Lower leg skin (tissue), 4 donors: ENCODE results near the gene UBASH3A. TPM values are rescaled to one million over a fixed set of nuclear protein-coding genes. Genes with fewer than 3 reads are reported as not detected.

Source experiments
- DNase-seq, 2 donors: peaks; one replicate each; pipeline ENCODE4 v3.0.0-alpha.2; 2019; ENCODE audit warnings: low spot score in 2 of 2
- H3K4me3 ChIP-seq: fragments of 200-600 bp; sonication (generic); 2 replicates; pipeline ENCODE4 v1.5.1; 2017; ENCODE audit warnings: mild to moderate bottlenecking, low read depth; ENCODE audit not compliant: poor library complexity, severe bottlenecking
- CTCF ChIP-seq, 3 donors: fragments of 450-650 bp; IDR thresholded peaks; one replicate each; pipeline ENCODE4 v1.5.1; 2016; ENCODE audit warnings: antibody characterized with exemption in 3 of 3, mild to moderate bottlenecking in 3 of 3, moderate library complexity in 2 of 3
- POLR2A ChIP-seq, 2 donors: fragments of 450-650 bp; IDR thresholded peaks; one replicate each; pipeline ENCODE4 v1.6.1; 2016 to 2017; ENCODE audit warnings: antibody characterized with exemption in 2 of 2, mild to moderate bottlenecking in 1 of 2, moderate library complexity in 1 of 2
- WGBS, 2 donors: methylation state at CpG; one replicate each; pipeline ENCODE4 v1.1.5; 2018; 5-methylcytosine and 5-hydroxymethylcytosine counted together
- intact Hi-C: fragments of 100-400 bp; cut with DNase I; formaldehyde crosslinking; loops from one replicate; pipeline ENCODE4 v1.15.0; 2023; ENCODE audit warnings: low total_unique reads
- total RNA-seq, 4 donors: library from RNA; depleted of rRNA; stranded (reverse); fragments of >200 nt; gene quantifications; one replicate each; pipeline ENCODE4 v1.1.0, GENCODE V29; 2016

UBASH3A gene
- total RNA-seq, 4 donors from 2014 or later = 0.23 TPM; not detected in 3

GRCh38 chr21:42455754-42456440 is 52.2 kb downstream of the UBASH3A start:
- 83 to 86% methylated on average over 10 of the region's 10 CpGs for WGBS, 2 donors
- intact Hi-C loops = no loop called here

GRCh38 chr21:42456457-42456856 is 52.8 kb downstream of the UBASH3A start:
- no peak overlapping the region for H3K4me3 ChIP-seq
- 81 to 84% methylated on average over 8 of the region's 8 CpGs for WGBS, 2 donors
- no peak for TF ChIP-seq CTCF (IDR thresholded peaks at IDR 0.05)
- TF ChIP-seq POLR2A (IDR thresholded peaks at IDR 0.05) = no peak
- DNase-seq = no peak
- intact Hi-C loops = no loop called here

More at GRCh38 chr21:42455754-42456440, 52.2 kb downstream of the UBASH3A start:
- TF ChIP-seq CTCF (IDR thresholded peaks at IDR 0.05) (no peak), POLR2A (IDR thresholded peaks at IDR 0.05) (no peak)
- no peak overlapping the region for H3K4me3 ChIP-seq
- no peak for DNase-seq

- no peak for TF ChIP-seq CTCF (IDR thresholded peaks at IDR 0.05)
- H3K4me3 ChIP-seq = no peak overlapping the region
- WGBS, 2 donors = 95 to 100% methylated on average over 1 of the region's 1 CpG
- intact Hi-C loops = no loop called here
- DNase-seq = no peak
Observed at GRCh38 chr21:42459082-42459460, 55.4 kb downstream of the UBASH3A start.

- 80 to 84% methylated on average over 11 of the region's 11 CpGs for WGBS, 2 donors
- DNase-seq = peak in 1 of 2 donors; percentile 68
- TF ChIP-seq POLR2A (IDR thresholded peaks at IDR 0.05) (no peak), CTCF (IDR thresholded peaks at IDR 0.05) (no peak)
- H3K4me3 ChIP-seq = no peak overlapping the region
- intact Hi-C loops = no loop called here
Observed at GRCh38 chr21:42459546-42460215, 56.0 kb downstream of the UBASH3A start.

- H3K4me3 ChIP-seq = no peak overlapping the region
- DNase-seq = peak in 1 of 2 donors; percentile 73
- no peak for TF ChIP-seq CTCF (IDR thresholded peaks at IDR 0.05)
- no peak for TF ChIP-seq POLR2A (IDR thresholded peaks at IDR 0.05)
- intact Hi-C loops = no loop called here
- WGBS, 2 donors = 78% methylated on average over 14 of the region's 14 CpGs
Observed at GRCh38 chr21:42460391-42461184, 56.9 kb downstream of the UBASH3A start.
